ENCODE data around the gene C1QTNF2.
"Not testable (repeated sequence)": the region's sequence is repeated elsewhere in the genome, so short reads cannot be mapped to it uniquely, and the experiment has no call there.

Gene C1QTNF2

GRCh38 chr5:160339406-160340130 lies 30.9 kb downstream of the C1QTNF2 start:
- no peak overlapping the region for H3K4me3 ChIP-seq (ENCODE audit: low read depth, low read length)
- in situ Hi-C loops (cut with HindIII; ENCODE audit: low sequenced_read_pairs), result no loop called here

GRCh38 chr5:160334716-160335115 lies 35.7 kb downstream of the C1QTNF2 start:
- DNase-seq (ENCODE audit: low read depth); H3K4me3 ChIP-seq (ENCODE audit: low read depth, low read length); in situ Hi-C loops (cut with HindIII; ENCODE audit: low sequenced_read_pairs): not testable (repeated sequence)

More at GRCh38 chr5:160339406-160340130, 30.9 kb downstream of the C1QTNF2 start:
- peak; percentile 11 for DNase-seq (ENCODE audit: low read depth)
- no peak for TF ChIP-seq CTCF (IDR thresholded peaks at IDR 0.05; ENCODE audit: low read depth, low read length, missing control alignments)

- TF ChIP-seq CTCF (IDR thresholded peaks at IDR 0.05; ENCODE audit: low read depth, low read length, missing control alignments), result no peak
- in situ Hi-C loops (cut with HindIII; ENCODE audit: low sequenced_read_pairs), result no loop called here
- no peak for DNase-seq (ENCODE audit: low read depth)
- no peak overlapping the region for H3K4me3 ChIP-seq (ENCODE audit: low read depth, low read length)
Observed at GRCh38 chr5:160333721-160334120, 36.7 kb downstream of the C1QTNF2 start.

GRCh38 chr5:160330212-160330611 lies 40.2 kb downstream of the C1QTNF2 start:
- H3K4me3 ChIP-seq (ENCODE audit: low read depth, low read length), result no peak overlapping the region
- TF ChIP-seq CTCF (IDR thresholded peaks at IDR 0.05; ENCODE audit: low read depth, low read length, missing control alignments), result no peak
- in situ Hi-C loops (cut with HindIII; ENCODE audit: low sequenced_read_pairs), result no loop called here
- no peak for DNase-seq (ENCODE audit: low read depth)

GRCh38 chr5:160327818-160328217 lies 42.6 kb downstream of the C1QTNF2 start:
- no peak for TF ChIP-seq CTCF (IDR thresholded peaks at IDR 0.05; ENCODE audit: low read depth, low read length, missing control alignments)
- in situ Hi-C loops (cut with HindIII; ENCODE audit: low sequenced_read_pairs), result loop anchor here (5.0 kb wide), 1 partner anchor 111 kb away; no protein-coding TSS in a partner anchor
- H3K4me3 ChIP-seq (ENCODE audit: low read depth, low read length), result no peak overlapping the region
- DNase-seq (ENCODE audit: low read depth), result no peak

- in situ Hi-C loops (cut with HindIII; ENCODE audit: low sequenced_read_pairs), result loop anchor here (5.0 kb wide), 1 partner anchor 110 kb away; no protein-coding TSS in a partner anchor
- TF ChIP-seq CTCF (IDR thresholded peaks at IDR 0.05; ENCODE audit: low read depth, low read length, missing control alignments), result no peak
- DNase-seq (ENCODE audit: low read depth), result no peak
- no peak overlapping the region for H3K4me3 ChIP-seq (ENCODE audit: low read depth, low read length)
Observed at GRCh38 chr5:160326981-160327380, 43.4 kb downstream of the C1QTNF2 start.

- DNase-seq (ENCODE audit: low read depth), result no peak
- no peak overlapping the region for H3K4me3 ChIP-seq (ENCODE audit: low read depth, low read length)
- in situ Hi-C loops (cut with HindIII; ENCODE audit: low sequenced_read_pairs), result loop anchor here (5.0 kb wide), 1 partner anchor 108 kb away; no protein-coding TSS in a partner anchor
- no peak for TF ChIP-seq CTCF (IDR thresholded peaks at IDR 0.05; ENCODE audit: low read depth, low read length, missing control alignments)
Observed at GRCh38 chr5:160325716-160326115, 44.7 kb downstream of the C1QTNF2 start.
